SK-N-SH (cell line): ENCODE data around the gene SPON1.
"Not testable (repeated sequence)": the region's sequence is repeated elsewhere in the genome, so short reads cannot be mapped to it uniquely, and the experiment has no call there.

Experiments used
- CHD2 ChIP-seq: fragments of 150-350 bp; IDR thresholded peaks from 2 replicates; pipeline ENCODE4 v1.6.1; 2018; ENCODE audit warnings: low read length; ENCODE audit not compliant: partially characterized antibody
- EP300 ChIP-seq, 2 experiments: IDR thresholded peaks; 2 replicates each; pipeline versions ENCODE4 v1.4.0 to v1.6.1; 2012; ENCODE audit warnings: borderline replicate concordance in 1 of 2, low read depth in 1 of 2, low read length in 1 of 2
- FOXM1 ChIP-seq: IDR thresholded peaks from 2 replicates; pipeline ENCODE4 v1.4.0; 2012; ENCODE audit warnings: low read depth, mild to moderate bottlenecking
- MXI1 ChIP-seq: IDR thresholded peaks from 2 replicates; pipeline ENCODE4 v1.6.1; 2012; ENCODE audit warnings: mild to moderate bottlenecking, low read depth, low read length, improper control_type of control experiment
- RFX5 ChIP-seq: IDR thresholded peaks from 2 replicates; pipeline ENCODE4 v1.6.1; 2012; ENCODE audit warnings: mild to moderate bottlenecking, improper control_type of control experiment, low read length
- SIN3A ChIP-seq: IDR thresholded peaks from 2 replicates; pipeline ENCODE4 v1.6.1; 2012; ENCODE audit warnings: low read depth, mild to moderate bottlenecking, low read length, moderate library complexity, borderline replicate concordance
- TAF1 ChIP-seq: IDR thresholded peaks from 2 replicates; pipeline ENCODE4 v1.6.1; 2012; ENCODE audit warnings: low read depth, mild to moderate bottlenecking, low read length, moderate library complexity, borderline replicate concordance
- TCF12 ChIP-seq: IDR thresholded peaks from 2 replicates; pipeline ENCODE4 v1.4.0; 2012
- YY1 ChIP-seq: IDR thresholded peaks from 2 replicates; pipeline ENCODE4 v1.4.0; 2012; ENCODE audit warnings: low read depth, mild to moderate bottlenecking
- TF ChIP-seq, protein P1 (sequence below): fragments of 200-600 bp; sonication (generic); IDR thresholded peaks from 2 replicates; pipeline ENCODE4 v1.6.1; 2017; ENCODE audit warnings: antibody characterized with exemption, mild to moderate bottlenecking, moderate library complexity
- TF ChIP-seq, protein P2 (sequence below): IDR thresholded peaks from 2 replicates; pipeline ENCODE4 v1.4.0; 2012; ENCODE audit warnings: low read depth
- TF ChIP-seq, protein P3 (sequence below): fragments of 150-350 bp; IDR thresholded peaks from 2 replicates; pipeline ENCODE4 v1.6.1; 2016; ENCODE audit warnings: mild to moderate bottlenecking, low read depth, low read length

DNA sequence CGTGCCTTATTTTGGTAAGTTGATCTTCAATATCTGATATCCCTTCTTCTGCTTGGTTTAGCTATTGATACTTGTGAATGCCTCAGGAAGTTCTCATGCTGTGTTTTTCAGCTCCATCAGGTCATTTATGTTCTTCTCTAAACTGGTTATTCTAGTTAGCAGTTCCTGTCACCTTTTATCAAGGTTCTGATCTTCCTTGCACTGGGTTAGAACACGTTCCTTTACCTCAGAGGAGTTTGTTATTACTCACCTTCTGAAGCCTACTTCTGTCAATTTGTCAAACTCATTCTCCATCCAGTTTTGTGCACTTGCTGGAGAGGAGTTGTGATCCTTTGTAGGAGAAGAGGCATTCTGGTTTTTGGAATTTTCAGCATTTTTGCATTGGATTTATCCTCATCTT is 126.3 kb downstream of the SPON1 start:
- TF ChIP-seq YY1; FOXM1; SIN3A; EP300 (IDR thresholded peaks at IDR 0.05; ENCODE audit: borderline replicate concordance in 1 of 2, low read depth in 1 of 2, low read length in 1 of 2); MXI1; TCF12; RFX5; CHD2; TAF1: not testable (repeated sequence)
- TF ChIP-seq, protein P1, sequence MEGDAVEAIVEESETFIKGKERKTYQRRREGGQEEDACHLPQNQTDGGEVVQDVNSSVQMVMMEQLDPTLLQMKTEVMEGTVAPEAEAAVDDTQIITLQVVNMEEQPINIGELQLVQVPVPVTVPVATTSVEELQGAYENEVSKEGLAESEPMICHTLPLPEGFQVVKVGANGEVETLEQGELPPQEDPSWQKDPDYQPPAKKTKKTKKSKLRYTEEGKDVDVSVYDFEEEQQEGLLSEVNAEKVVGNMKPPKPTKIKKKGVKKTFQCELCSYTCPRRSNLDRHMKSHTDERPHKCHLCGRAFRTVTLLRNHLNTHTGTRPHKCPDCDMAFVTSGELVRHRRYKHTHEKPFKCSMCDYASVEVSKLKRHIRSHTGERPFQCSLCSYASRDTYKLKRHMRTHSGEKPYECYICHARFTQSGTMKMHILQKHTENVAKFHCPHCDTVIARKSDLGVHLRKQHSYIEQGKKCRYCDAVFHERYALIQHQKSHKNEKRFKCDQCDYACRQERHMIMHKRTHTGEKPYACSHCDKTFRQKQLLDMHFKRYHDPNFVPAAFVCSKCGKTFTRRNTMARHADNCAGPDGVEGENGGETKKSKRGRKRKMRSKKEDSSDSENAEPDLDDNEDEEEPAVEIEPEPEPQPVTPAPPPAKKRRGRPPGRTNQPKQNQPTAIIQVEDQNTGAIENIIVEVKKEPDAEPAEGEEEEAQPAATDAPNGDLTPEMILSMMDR: not testable (repeated sequence)
- TF ChIP-seq, protein P2, sequence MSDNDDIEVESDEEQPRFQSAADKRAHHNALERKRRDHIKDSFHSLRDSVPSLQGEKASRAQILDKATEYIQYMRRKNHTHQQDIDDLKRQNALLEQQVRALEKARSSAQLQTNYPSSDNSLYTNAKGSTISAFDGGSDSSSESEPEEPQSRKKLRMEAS: not testable (repeated sequence)
- TF ChIP-seq, protein P3, sequence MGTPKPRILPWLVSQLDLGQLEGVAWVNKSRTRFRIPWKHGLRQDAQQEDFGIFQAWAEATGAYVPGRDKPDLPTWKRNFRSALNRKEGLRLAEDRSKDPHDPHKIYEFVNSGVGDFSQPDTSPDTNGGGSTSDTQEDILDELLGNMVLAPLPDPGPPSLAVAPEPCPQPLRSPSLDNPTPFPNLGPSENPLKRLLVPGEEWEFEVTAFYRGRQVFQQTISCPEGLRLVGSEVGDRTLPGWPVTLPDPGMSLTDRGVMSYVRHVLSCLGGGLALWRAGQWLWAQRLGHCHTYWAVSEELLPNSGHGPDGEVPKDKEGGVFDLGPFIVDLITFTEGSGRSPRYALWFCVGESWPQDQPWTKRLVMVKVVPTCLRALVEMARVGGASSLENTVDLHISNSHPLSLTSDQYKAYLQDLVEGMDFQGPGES: not testable (repeated sequence)
